MM.1S (cell line): ENCODE data around the gene SDHB.

Experiments
- DNase-seq: peaks from one replicate; pipeline ENCODE4 v3.0.0-alpha.2; 2015
- H2AFZ ChIP-seq: fragments of 300-600 bp; sonication (generic); 2 replicates; pipeline ENCODE4 v1.6.0; 2016; ENCODE audit warnings: antibody characterized with exemption, low read length
- H3F3A ChIP-seq: fragments of 300-600 bp; sonication (generic); 2 replicates; pipeline ENCODE4 v1.6.1; 2016; ENCODE audit warnings: mild to moderate bottlenecking, antibody characterized with exemption, low read length, moderate library complexity, mixed read lengths; ENCODE audit not compliant: insufficient read depth
- H3K27ac ChIP-seq: fragments of 300-600 bp; sonication (generic); 2 replicates; pipeline ENCODE4 v1.5.1; 2016; ENCODE audit warnings: mild to moderate bottlenecking, low read length
- H3K27me3 ChIP-seq: fragments of 300-600 bp; sonication (generic); replicated peaks from 2 replicates; pipeline ENCODE4 v1.6.0; 2016; ENCODE audit warnings: low read length; ENCODE audit not compliant: insufficient read depth
- H3K36me3 ChIP-seq: fragments of 300-600 bp; sonication (generic); replicated peaks from 2 replicates; pipeline ENCODE4 v1.6.1; 2016; ENCODE audit warnings: mild to moderate bottlenecking, low read length, mixed read lengths; ENCODE audit not compliant: insufficient read depth
- H3K4me1 ChIP-seq: fragments of 300-600 bp; sonication (generic); 2 replicates; pipeline ENCODE4 v1.6.1; 2016; ENCODE audit warnings: low read length, mixed read lengths
- H3K4me2 ChIP-seq: fragments of 300-600 bp; sonication (generic); 2 replicates; pipeline ENCODE4 v1.6.0; 2016; ENCODE audit warnings: low read depth, low read length
- H3K4me3 ChIP-seq: fragments of 300-600 bp; sonication (generic); 2 replicates; pipeline ENCODE4 v1.5.1; 2016; ENCODE audit warnings: low read length, mixed read lengths
- H3K79me2 ChIP-seq: fragments of 300-600 bp; sonication (generic); 2 replicates; pipeline ENCODE4 v1.6.1; 2016; ENCODE audit warnings: mixed run types, low read length, mixed read lengths
- H3K9ac ChIP-seq: fragments of 300-600 bp; sonication (generic); 2 replicates; pipeline ENCODE4 v1.6.1; 2016; ENCODE audit warnings: low read length, mixed read lengths
- H3K9me2 ChIP-seq: fragments of 300-600 bp; sonication (generic); replicated peaks from 2 replicates; pipeline ENCODE4 v1.6.1; 2016; ENCODE audit warnings: mild to moderate bottlenecking, low read length, mixed read lengths; ENCODE audit not compliant: insufficient read depth
- H3K9me3 ChIP-seq: fragments of 300-600 bp; sonication (generic); replicated peaks from 2 replicates; pipeline ENCODE4 v1.6.1; 2016; ENCODE audit warnings: mild to moderate bottlenecking, low read length, mixed read lengths; ENCODE audit not compliant: insufficient read depth
- H4K20me1 ChIP-seq: fragments of 300-600 bp; sonication (generic); 2 replicates; pipeline ENCODE4 v1.6.1; 2016; ENCODE audit warnings: mild to moderate bottlenecking, low read length, moderate library complexity, mixed read lengths; ENCODE audit not compliant: insufficient read depth
- CTCF ChIP-seq: fragments of 300-600 bp; sonication (generic); IDR thresholded peaks from 2 replicates; pipeline ENCODE4 v1.5.1; 2016; ENCODE audit warnings: antibody characterized with exemption, low read length, mixed read lengths
- EZH2 ChIP-seq: fragments of 300-600 bp; sonication (generic); optimal IDR thresholded peaks from 2 replicates; pipeline ENCODE3; 2017; ENCODE audit warnings: low read depth, mild to moderate bottlenecking, antibody characterized with exemption, low read length, mixed read lengths
- EZH2phosphoT487 ChIP-seq: fragments of 300-600 bp; sonication (generic); IDR thresholded peaks from 2 replicates; pipeline ENCODE4 v1.6.1; 2018; ENCODE audit warnings: antibody characterized with exemption, low read length

Gene SDHB

GRCh38 chr1:17081439-17081838, 27.6 kb upstream of the SDHB start:
- Histone ChIP-seq H2AFZ (no peak overlapping the region), H3F3A (no peaks in the 10 kb centered on the region), H3K79me2 (no peaks in the 10 kb centered on the region), H3K4me3 (no peak overlapping the region), H3K9me2 (no peaks in the 10 kb centered on the region), H3K9me3 (no peaks in the 10 kb centered on the region), H3K9ac (no peak overlapping the region), H3K27me3 (peaks cover 49% of the 10 kb centered on the region), H3K27ac (no peak overlapping the region), H3K4me1 (peaks cover 6% of the 10 kb centered on the region; the same call in 1 of the 2 replicates), H3K4me2 (no peak overlapping the region), H4K20me1 (no peaks in the 10 kb centered on the region), H3K36me3 (no peaks in the 10 kb centered on the region)
- no peak for TF ChIP-seq EZH2
- TF ChIP-seq CTCF, result no peak
- no peak for TF ChIP-seq EZH2phosphoT487
- DNase-seq, result peak; percentile 38

DNA sequence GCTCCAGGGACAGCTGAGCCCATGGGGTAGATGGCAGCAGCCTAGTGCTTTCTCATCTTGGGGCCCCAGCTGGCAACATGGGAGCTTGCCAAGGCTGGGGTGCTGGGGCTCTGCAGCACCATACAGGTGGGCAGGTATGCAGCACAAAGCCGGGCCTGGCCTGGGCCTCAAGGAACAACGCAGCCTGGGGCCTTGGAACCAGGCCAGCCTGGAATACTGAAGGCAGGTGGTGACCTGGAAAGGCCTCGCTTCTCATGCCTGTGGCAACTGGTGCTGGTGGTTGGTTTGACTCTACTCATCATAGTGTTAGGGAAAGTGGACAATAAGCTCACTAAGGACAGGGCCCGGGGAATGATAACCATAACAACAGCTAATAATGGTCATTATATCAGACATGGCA, 27.0 kb upstream of the SDHB start:
- Histone ChIP-seq H3K9me2 (no peaks in the 10 kb centered on the region), H3K27me3 (peaks cover 47% of the 10 kb centered on the region), H3K9ac (no peak overlapping the region), H3K9me3 (no peaks in the 10 kb centered on the region), H3K79me2 (no peaks in the 10 kb centered on the region), H3K4me1 (peaks cover 6% of the 10 kb centered on the region; the same call in 1 of the 2 replicates), H3K4me2 (no peak overlapping the region), H3F3A (no peaks in the 10 kb centered on the region), H2AFZ (no peak overlapping the region), H3K27ac (no peak overlapping the region), H4K20me1 (no peaks in the 10 kb centered on the region), H3K4me3 (no peak overlapping the region), H3K36me3 (no peaks in the 10 kb centered on the region)
- no peak for DNase-seq
- TF ChIP-seq EZH2phosphoT487, result no peak

DNA sequence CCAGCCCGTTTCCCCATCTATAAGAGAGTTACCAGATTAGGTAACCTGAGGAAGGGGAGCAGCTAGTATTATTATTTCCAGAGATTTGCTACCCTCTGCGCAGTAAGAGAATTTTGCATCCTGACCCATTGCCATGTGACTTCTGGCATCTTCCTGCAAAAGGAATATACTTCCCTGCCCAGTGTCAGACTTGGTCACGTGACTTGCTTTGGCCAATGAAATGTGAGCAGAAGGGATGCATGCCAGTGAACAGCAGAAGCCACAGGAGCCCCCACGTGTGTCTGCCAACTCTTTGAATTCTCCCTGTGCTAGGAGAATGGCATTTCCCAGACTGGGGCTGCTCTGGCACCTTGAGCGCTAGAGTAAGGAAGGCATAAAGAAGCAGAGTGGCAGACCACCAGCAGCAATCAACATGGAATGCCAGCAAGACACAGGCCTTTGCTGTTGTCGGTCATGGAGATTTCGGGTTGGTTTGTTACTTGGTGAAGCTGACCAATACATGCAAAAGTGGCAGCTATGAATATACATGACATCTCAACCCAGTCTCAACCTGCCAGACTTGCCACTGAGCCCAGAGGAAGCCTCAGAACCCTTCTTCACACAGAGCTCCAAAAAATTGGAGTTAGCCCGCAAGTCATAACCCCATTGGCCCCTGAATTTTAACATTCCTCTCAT, 26.4 kb upstream of the SDHB start:
- Histone ChIP-seq H3K4me3 (no peak overlapping the region), H3K9ac (no peak overlapping the region)

GRCh38 chr1:17078991-17079868, 25.4 kb upstream of the SDHB start:
- no peaks in the 10 kb centered on the region for H3F3A ChIP-seq
- H2AFZ ChIP-seq, result no peak overlapping the region
- H3K9me3 ChIP-seq, result no peaks in the 10 kb centered on the region
- H3K9me2 ChIP-seq, result no peaks in the 10 kb centered on the region
- H4K20me1 ChIP-seq, result no peaks in the 10 kb centered on the region
- peaks cover 36% of the 10 kb centered on the region for H3K27me3 ChIP-seq
- H3K4me1 ChIP-seq, result peaks cover 6% of the 10 kb centered on the region; the same call in 1 of the 2 replicates
- H3K79me2 ChIP-seq, result no peaks in the 10 kb centered on the region
- no peak for DNase-seq
- H3K4me3 ChIP-seq, result no peak overlapping the region
- TF ChIP-seq CTCF (no peak), EZH2phosphoT487 (no peak), EZH2 (no peak)
- no peak overlapping the region for H3K27ac ChIP-seq
- no peak overlapping the region for H3K4me2 ChIP-seq
- no peaks in the 10 kb centered on the region for H3K36me3 ChIP-seq
- no peak overlapping the region for H3K9ac ChIP-seq

More for the DNA sequence above, 26.4 kb upstream of the SDHB start:
- Histone ChIP-seq H3K4me2 (no peak overlapping the region), H3K9me2 (no peaks in the 10 kb centered on the region), H3K79me2 (no peaks in the 10 kb centered on the region), H2AFZ (no peak overlapping the region), H3K27ac (no peak overlapping the region), H3K4me1 (peaks cover 6% of the 10 kb centered on the region; the same call in 1 of the 2 replicates), H3K36me3 (no peaks in the 10 kb centered on the region), H3K27me3 (peaks cover 45% of the 10 kb centered on the region), H3F3A (no peaks in the 10 kb centered on the region), H4K20me1 (no peaks in the 10 kb centered on the region), H3K9me3 (no peaks in the 10 kb centered on the region)
- no peak for TF ChIP-seq EZH2
- no peak for DNase-seq
